D721Med (cell line): Measurements from ENCODE around the gene TACC3.

Experiments
- DNase-seq: peaks from one replicate; pipeline ENCODE4 v3.0.0; 2011; ENCODE audit warnings: low spot score; ENCODE audit not compliant: insufficient read length
- FAIRE-seq: peaks from 2 replicates; lab custom pipeline; 2011; peaks lifted over from hg19 to GRCh38; lab: Jason Lieb, UNC
- CTCF ChIP-seq: IDR thresholded peaks from 2 replicates; pipeline ENCODE4 v1.5.1; 2012; ENCODE audit warnings: mild to moderate bottlenecking, control low read depth; ENCODE audit not compliant: insufficient read depth; ENCODE audit errors: missing control alignments

Gene TACC3

GRCh38 chr4:1678244-1678643 lies 43.1 kb upstream of the TACC3 start:
- no peak for FAIRE-seq
- DNase-seq = no peak
- TF ChIP-seq CTCF = no peak

GRCh38 chr4:1682860-1683259 lies 38.5 kb upstream of the TACC3 start:
- no peak for TF ChIP-seq CTCF
- no peak for DNase-seq
- FAIRE-seq = no peak

- FAIRE-seq (no peak), DNase-seq (no peak)
- no peak for TF ChIP-seq CTCF
Measured at GRCh38 chr4:1683261-1683735, 38.0 kb upstream of the TACC3 start.

GRCh38 chr4:1683736-1684505 lies 37.4 kb upstream of the TACC3 start, which contains the start of gene FAM53A:
TSS of gene FAM53A (minus strand) at chr4:1684313. CDS start at chr4:1668741, 15,572 bp downstream.
- TF ChIP-seq CTCF = no peak
- DNase-seq (peak; percentile 41), FAIRE-seq (no peak)

GRCh38 chr4:1684506-1685234 lies 36.7 kb upstream of the TACC3 start:
- DNase-seq (no peak), FAIRE-seq (no peak)
- no peak for TF ChIP-seq CTCF

GRCh38 chr4:1685235-1686150 lies 35.8 kb upstream of the TACC3 start:
- peak; percentile 41 for DNase-seq
- no peak for FAIRE-seq
- no peak for TF ChIP-seq CTCF
